CD4-positive, alpha-beta T cell treated with Interleukin-1 beta for 1 hour (primary cell): Measurements from ENCODE around the gene TMED5.
"Not testable (repeated sequence)": the region's sequence is repeated elsewhere in the genome, so short reads cannot be mapped to it uniquely, and the experiment has no call there.

ENCODE experiments used
- DNase-seq, 2 donors: peaks; one replicate each; pipeline ENCODE4 v3.0.0-alpha.2; 2020 to 2022

TMED5 gene

GRCh38 chr1:93171549-93172034 is 8.6 kb downstream of the TMED5 start:
- no peak for DNase-seq

GRCh38 chr1:93170141-93170678 is 10.0 kb downstream of the TMED5 start:
- DNase-seq: not testable (repeated sequence)

- no peak for DNase-seq
These were observed 13.2 kb downstream of the TMED5 start for GRCh38 chr1:93167006-93167405.

GRCh38 chr1:93165895-93166294 is 14.3 kb downstream of the TMED5 start:
- not testable (repeated sequence) for DNase-seq

- DNase-seq: no peak
These were observed 15.4 kb downstream of the TMED5 start for GRCh38 chr1:93164816-93165215.

- DNase-seq: not testable (repeated sequence)
These were observed 16.9 kb downstream of the TMED5 start for GRCh38 chr1:93163314-93163713.

GRCh38 chr1:93159337-93159736 is 20.9 kb downstream of the TMED5 start:
- DNase-seq: no peak

GRCh38 chr1:93155335-93155734 is 24.9 kb downstream of the TMED5 start:
- DNase-seq: no peak

GRCh38 chr1:93154898-93155297 is 25.3 kb downstream of the TMED5 start:
- no peak for DNase-seq

GRCh38 chr1:93152835-93153234 is 27.4 kb downstream of the TMED5 start:
- no peak for DNase-seq

GRCh38 chr1:93151474-93151873 is 28.7 kb downstream of the TMED5 start:
- no peak for DNase-seq

GRCh38 chr1:93150729-93151128 is 29.5 kb downstream of the TMED5 start:
- DNase-seq: no peak

GRCh38 chr1:93148001-93148400 is 32.2 kb downstream of the TMED5 start:
- DNase-seq: no peak

- DNase-seq: no peak
These were observed 36.4 kb downstream of the TMED5 start for GRCh38 chr1:93143769-93144168.

GRCh38 chr1:93143136-93143535 is 37.1 kb downstream of the TMED5 start:
- no peak for DNase-seq

- no peak for DNase-seq
These were observed 38.1 kb downstream of the TMED5 start for GRCh38 chr1:93142161-93142560.

GRCh38 chr1:93140106-93140505 is 40.1 kb downstream of the TMED5 start:
- DNase-seq: no peak

GRCh38 chr1:93137604-93138292 is 42.5 kb downstream of the TMED5 start:
- no peak for DNase-seq

GRCh38 chr1:93136445-93136844 is 43.8 kb downstream of the TMED5 start:
- DNase-seq: no peak

GRCh38 chr1:93132638-93133037 is 47.6 kb downstream of the TMED5 start:
- no peak for DNase-seq

- no peak for DNase-seq
These were observed 50.6 kb downstream of the TMED5 start for GRCh38 chr1:93129507-93130099.

GRCh38 chr1:93124556-93125355 is 55.5 kb downstream of the TMED5 start:
- DNase-seq: no peak

GRCh38 chr1:93123201-93123783 is 56.9 kb downstream of the TMED5 start:
- DNase-seq: no peak
